Adrenal gland (tissue), 12 donors: ENCODE measurements around the gene DRC7. TPM values are rescaled to one million over a fixed set of nuclear protein-coding genes. Genes with fewer than 3 reads are reported as not detected.

ENCODE experiments used
- DNase-seq, 7 donors: peaks; one replicate each; pipeline ENCODE4 v3.0.0-alpha.2; 2019 to 2020
- H3K27ac ChIP-seq, 5 donors: fragments of 200-600 bp; sonication (generic) in 4 of 5; 1 replicate in 3 of 5; 2 replicates in 2 of 5; pipeline versions ENCODE4 v1.5.1 to v1.8.0; 2016 to 2020; ENCODE audit warnings: mild to moderate bottlenecking in 1 of 5
- H3K27me3 ChIP-seq: fragments of 200-600 bp; 2 replicates; pipeline ENCODE4 v1.8.0; 2021
- H3K36me3 ChIP-seq, 2 donors: fragments of 200-600 bp; replicated peaks in 1 of 2; 1 replicate in 1 of 2; 2 replicates in 1 of 2; pipeline versions ENCODE4 v1.5.1 to v1.8.0; 2018 to 2022
- H3K4me1 ChIP-seq, 2 donors: fragments of 200-600 bp; replicated peaks in 1 of 2; 1 replicate in 1 of 2; 2 replicates in 1 of 2; pipeline versions ENCODE4 v1.5.1 to v1.8.0; 2018 to 2021
- H3K4me3 ChIP-seq, 4 donors: fragments of 200-600 bp; sonication (generic) in 3 of 4; one replicate each; pipeline ENCODE4 v1.5.1; 2016 to 2018
- H3K9me3 ChIP-seq, 3 donors: fragments of 200-600 bp; sonication (generic) in 1 of 3; replicated peaks in 1 of 3; 1 replicate in 2 of 3; 2 replicates in 1 of 3; pipeline versions ENCODE4 v1.5.1 to v1.8.0; 2016 to 2021
- CTCF ChIP-seq, 6 experiments: fragments of 450-650 bp in 4 of 6; fragments of 200-600 bp in 2 of 6; sonication (generic) in 1 of 6; IDR thresholded peaks; 1 replicate in 5 of 6; 2 replicates in 1 of 6; pipeline versions ENCODE4 v1.5.1 to v1.8.0; 2016 to 2021; ENCODE audit warnings: antibody characterized with exemption in 6 of 6, mild to moderate bottlenecking in 2 of 6, moderate library complexity in 1 of 6
- POLR2A ChIP-seq, 2 donors: fragments of 450-650 bp; IDR thresholded peaks; one replicate each; pipeline ENCODE4 v1.6.1; 2017; ENCODE audit warnings: antibody characterized with exemption in 2 of 2, mild to moderate bottlenecking in 2 of 2, moderate library complexity in 1 of 2
- WGBS, 4 donors: extraction: QIAGEN DNeasy Blood & Tissue Kit in 2 of 4; methylation state at CpG; one replicate each; pipeline versions ENCODE4 v1.1.5 to v1.1.7; 2013 to 2017; 5-methylcytosine and 5-hydroxymethylcytosine counted together
- intact Hi-C, 2 donors: fragments of 100-400 bp; cut with DNase I; formaldehyde crosslinking; loops; one replicate each; pipeline versions ENCODE4 v1.14.1 to v1.15.0; 2022 to 2023
- polyA plus RNA-seq, 3 donors: library from polyadenylated mRNA; stranded (reverse); fragments of 200-250 nt in 2 of 3; fragments of 350-450 nt in 1 of 3; fragmentation: Illumina TruSeq in 1 of 3; extraction: RNeasy Lipid Tissue Mini Kit (QIAGEN cat#74804) in 1 of 3; gene quantifications; one replicate each; pipeline ENCODE4 v1.2.3, GENCODE V29; 2013 to 2014
- total RNA-seq, 9 donors: library from RNA; depleted of rRNA in 4 of 9; stranded (reverse); fragments of >200 nt in 4 of 9; fragments of 120-200 nt in 1 of 9; fragmentation: NEBNext Ultra II Directional in 1 of 9; extraction: Animal tissue kit (Norgen Biotek cat#: 25700) in 1 of 9; gene quantifications; one replicate each; pipeline versions ENCODE4 v1.1.0 to v1.2.4, GENCODE V29; 2013 to 2023
- donor health status: healthy with polysubstance abuse.
- donor health status: Bipolar disorder and iron deficiency.
- donor health status: DM: yes; HTN: yes; CAD: no.
- donor health status: DM: no; HTN: no; CAD: no.
- donor health status: DM: no; HTN: no; CAD: no.
- donor health status: DM: yes; HTN: yes; CAD: no.

Gene DRC7
- total and polyA plus RNA-seq, 12 donors, result 0.03 to 0.72 (median 0.33) TPM; not detected in 9

- Histone ChIP-seq H3K4me3 (no peak overlapping the region), H3K9me3 (no peaks in the 10 kb centered on the region), H3K36me3 (peaks cover 0 to 36% of the 10 kb centered on the region in 2 donors), H3K27ac (peak overlapping the region in 1 of 5 donors; percentile 10), H3K4me1 (peaks cover 0 to 3% of the 10 kb centered on the region in 2 donors), H3K27me3 (no peaks in the 10 kb centered on the region)
- intact Hi-C loops, result loop anchor here in 1 of 2 donors (5.0 kb wide), 1 partner anchor 104 kb away; no protein-coding TSS in a partner anchor
- WGBS, 4 donors, result 79 to 84% (median 82%) methylated on average over 16 to 33 of the region's 33 CpGs
- no peak for TF ChIP-seq POLR2A (IDR thresholded peaks at IDR 0.05)
- no peak for DNase-seq
Observed at GRCh38 chr16:57758331-57759117, 63.9 kb downstream of the DRC7 start.

GRCh38 chr16:57759131-57759530 lies 64.5 kb downstream of the DRC7 start:
- no peak overlapping the region for H3K4me3 ChIP-seq
- DNase-seq, result no peak
- peak overlapping the region in 1 of 5 donors; percentile 10 for H3K27ac ChIP-seq
- no peak for TF ChIP-seq CTCF (IDR thresholded peaks at IDR 0.05)
- TF ChIP-seq POLR2A (IDR thresholded peaks at IDR 0.05), result no peak
- H3K9me3 ChIP-seq, result no peaks in the 10 kb centered on the region
- intact Hi-C loops, result loop anchor here in 1 of 2 donors (5.0 kb wide), 1 partner anchor 103 kb away; no protein-coding TSS in a partner anchor
- 60 to 92% (median 90%) methylated on average over 1 to 7 of the region's 7 CpGs for WGBS, 4 donors
- no peaks in the 10 kb centered on the region for H3K27me3 ChIP-seq
- H3K36me3 ChIP-seq, result peaks cover 0 to 35% of the 10 kb centered on the region in 2 donors
- peaks cover under 1 to 5% of the 10 kb centered on the region in 2 donors for H3K4me1 ChIP-seq

GRCh38 chr16:57759541-57760356 lies 65.1 kb downstream of the DRC7 start:
- no peak for DNase-seq
- no peak for TF ChIP-seq CTCF (IDR thresholded peaks at IDR 0.05)
- TF ChIP-seq POLR2A (IDR thresholded peaks at IDR 0.05), result no peak
- Histone ChIP-seq H3K9me3 (no peaks in the 10 kb centered on the region), H3K36me3 (peaks cover 0 to 35% of the 10 kb centered on the region in 2 donors), H3K27me3 (no peaks in the 10 kb centered on the region), H3K4me3 (no peak overlapping the region), H3K4me1 (peaks cover 6 to 9% of the 10 kb centered on the region in 2 donors), H3K27ac (no peak overlapping the region)
- intact Hi-C loops, result loop anchor here in 1 of 2 donors (5.0 kb wide), 1 partner anchor 103 kb away; no protein-coding TSS in a partner anchor
- 86 to 93% (median 87%) methylated on average over 14 to 21 of the region's 21 CpGs for WGBS, 4 donors

- no peak for DNase-seq
- intact Hi-C loops, result no loop called here
- H3K36me3 ChIP-seq, result peaks cover 0 to 35% of the 10 kb centered on the region in 2 donors
Observed at GRCh38 chr16:57760357-57761160, 66.0 kb downstream of the DRC7 start.

More at GRCh38 chr16:57760357-57761160, 66.0 kb downstream of the DRC7 start:
- Histone ChIP-seq H3K4me1 (peaks cover 6 to 9% of the 10 kb centered on the region in 2 donors), H3K9me3 (no peaks in the 10 kb centered on the region), H3K27me3 (no peaks in the 10 kb centered on the region), H3K4me3 (no peak overlapping the region), H3K27ac (no peak overlapping the region)
- no peak for TF ChIP-seq CTCF (IDR thresholded peaks at IDR 0.05)
- no peak for TF ChIP-seq POLR2A (IDR thresholded peaks at IDR 0.05)
- WGBS, 4 donors, result 87 to 90% (median 88%) methylated on average over 21 to 40 of the region's 40 CpGs
